ENCODE measurements around the gene MSL3B.
A peak's percentile ranks its signal among the peaks of the same experiment; 100 is the strongest.
"Not testable (repeated sequence)": the region's sequence is repeated elsewhere in the genome, so short reads cannot be mapped to it uniquely, and the experiment has no call there.

MSL3B gene

DNA sequence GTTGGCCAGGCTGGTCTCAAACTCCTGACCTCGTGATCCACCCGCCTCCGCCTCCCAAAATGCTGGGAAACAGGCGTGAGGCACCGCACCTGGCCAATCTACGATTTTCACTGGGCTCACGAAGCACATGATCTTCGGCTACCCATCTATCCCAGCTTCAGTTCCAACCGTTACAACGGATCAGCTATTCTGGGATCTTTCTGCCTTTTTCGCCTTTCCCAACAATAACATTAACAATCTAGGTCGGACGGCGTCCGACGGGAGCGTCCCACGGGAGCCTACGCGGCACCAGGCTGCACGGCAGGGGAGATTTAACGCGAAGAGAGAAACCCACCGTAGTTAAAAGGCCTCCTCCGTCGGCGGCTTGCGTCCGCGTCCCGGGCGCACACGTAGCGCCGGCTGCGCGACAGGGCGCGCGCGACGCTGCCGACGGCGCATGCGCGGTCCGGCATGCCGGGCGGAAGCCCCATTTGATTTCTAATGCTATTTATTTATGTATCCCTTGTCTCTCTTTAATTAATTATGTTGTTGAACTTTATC is at the start of gene MSL3B:
Gene MSL3B, minus strand, starts transcription at position 394 of the 540 bp plus-strand sequence.
- DNase-seq (ENCODE audit: low read depth, low spot score) = peak; percentile 26
- in situ Hi-C loops (cut with HindIII; ENCODE audit: low pct_unique_long_range_greater_than_20kb, low sequenced_read_pairs) = no loop called here

DNA sequence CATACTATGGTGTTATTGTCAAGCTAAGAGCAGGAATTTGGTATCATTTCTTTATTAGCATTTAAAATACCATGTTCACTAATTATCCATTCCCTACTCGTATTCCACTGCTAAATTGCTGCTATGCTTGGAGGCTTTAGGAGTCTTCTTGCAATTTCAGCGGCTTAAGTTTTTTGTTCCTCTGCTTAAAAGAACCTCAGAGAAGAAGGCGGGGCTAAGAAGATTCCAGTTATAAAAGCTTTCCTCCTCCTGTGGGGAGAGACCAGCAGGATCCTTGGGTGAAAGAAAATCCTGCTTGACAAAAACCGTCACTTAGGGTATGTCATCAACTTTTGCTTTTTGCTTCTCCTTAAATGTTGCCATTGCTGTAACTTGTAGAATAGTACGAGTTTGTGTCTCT is 48.9 kb upstream of the MSL3B start, which contains the start of gene TRPM8:
Gene TRPM8, plus strand, starts transcription at position 258 of the 400 bp plus-strand sequence. CDS start 9,165 bp downstream, outside the sequence.
- no peak for DNase-seq (ENCODE audit: low read depth, low spot score)
- in situ Hi-C loops (cut with HindIII; ENCODE audit: low pct_unique_long_range_greater_than_20kb, low sequenced_read_pairs) = no loop called here

GRCh38 chr2:233915128-233915527 is 46.9 kb upstream of the MSL3B start:
- in situ Hi-C loops (cut with HindIII; ENCODE audit: low pct_unique_long_range_greater_than_20kb, low sequenced_read_pairs) = no loop called here
- peak; percentile 24 for DNase-seq (ENCODE audit: low read depth, low spot score)

- in situ Hi-C loops (cut with HindIII; ENCODE audit: low pct_unique_long_range_greater_than_20kb, low sequenced_read_pairs) = no loop called here
- DNase-seq (ENCODE audit: low read depth, low spot score) = peak; percentile 30
Measured at GRCh38 chr2:233912691-233913423, 44.7 kb upstream of the MSL3B start.

DNA sequence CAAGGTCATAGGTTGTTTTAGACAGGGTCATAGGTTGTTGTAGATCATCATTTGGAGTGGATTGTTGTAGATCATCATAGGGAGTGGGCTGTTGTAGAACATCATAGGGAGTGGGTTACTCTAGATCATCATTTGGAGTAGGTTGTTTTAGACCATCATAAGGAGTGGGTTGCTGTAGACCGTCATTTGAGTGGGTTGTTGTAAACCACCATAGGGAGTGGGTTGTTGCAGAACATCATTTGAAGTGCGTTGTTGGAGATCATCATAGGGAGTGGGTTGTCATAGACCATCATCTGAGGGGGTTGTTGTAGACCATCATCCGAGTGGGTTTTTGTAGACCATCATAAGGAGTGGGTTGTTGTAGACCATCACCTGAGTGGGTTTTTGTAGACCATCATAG is 39.4 kb upstream of the MSL3B start:
- in situ Hi-C loops (cut with HindIII; ENCODE audit: low pct_unique_long_range_greater_than_20kb, low sequenced_read_pairs) = no loop called here
- DNase-seq (ENCODE audit: low read depth, low spot score) = no peak

GRCh38 chr2:233905945-233906344 is 37.8 kb upstream of the MSL3B start:
- no peak for DNase-seq (ENCODE audit: low read depth, low spot score)
- in situ Hi-C loops (cut with HindIII; ENCODE audit: low pct_unique_long_range_greater_than_20kb, low sequenced_read_pairs) = no loop called here

DNA sequence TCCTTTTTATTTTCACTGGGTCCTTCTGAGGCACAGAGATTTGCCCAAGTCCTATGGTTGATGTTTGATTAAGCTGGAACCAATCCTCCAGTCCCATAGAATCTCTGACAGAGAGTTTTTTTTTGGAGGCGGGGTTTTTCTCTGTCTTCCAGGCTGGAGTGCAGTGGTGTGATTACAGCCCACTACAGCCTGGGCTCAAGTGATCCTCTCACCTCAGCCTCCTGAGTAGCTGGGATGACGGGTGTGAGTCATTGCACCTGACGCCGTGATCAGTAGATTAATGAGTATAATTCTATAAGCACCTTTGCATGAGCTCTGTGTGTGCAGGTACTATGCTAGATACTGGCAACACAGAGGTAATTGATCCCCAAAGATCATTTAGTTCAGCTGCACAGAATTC is 33.7 kb upstream of the MSL3B start:
- no peak for DNase-seq (ENCODE audit: low read depth, low spot score)
- in situ Hi-C loops (cut with HindIII; ENCODE audit: low pct_unique_long_range_greater_than_20kb, low sequenced_read_pairs) = no loop called here

GRCh38 chr2:233901367-233901766 is 33.2 kb upstream of the MSL3B start:
- in situ Hi-C loops (cut with HindIII; ENCODE audit: low pct_unique_long_range_greater_than_20kb, low sequenced_read_pairs) = no loop called here

GRCh38 chr2:233896253-233896652 is 28.1 kb upstream of the MSL3B start:
- not testable (repeated sequence) for DNase-seq (ENCODE audit: low read depth, low spot score)

More at GRCh38 chr2:233901367-233901766, 33.2 kb upstream of the MSL3B start:
- no peak for DNase-seq (ENCODE audit: low read depth, low spot score)

GRCh38 chr2:233892793-233893192 is 24.6 kb upstream of the MSL3B start:
- no peak for DNase-seq (ENCODE audit: low read depth, low spot score)
- in situ Hi-C loops (cut with HindIII; ENCODE audit: low pct_unique_long_range_greater_than_20kb, low sequenced_read_pairs) = no loop called here

More at GRCh38 chr2:233896253-233896652, 28.1 kb upstream of the MSL3B start:
- in situ Hi-C loops (cut with HindIII; ENCODE audit: low pct_unique_long_range_greater_than_20kb, low sequenced_read_pairs) = not testable (repeated sequence)

GRCh38 chr2:233882353-233882752 is 14.2 kb upstream of the MSL3B start:
- no peak for DNase-seq (ENCODE audit: low read depth, low spot score)
- in situ Hi-C loops (cut with HindIII; ENCODE audit: low pct_unique_long_range_greater_than_20kb, low sequenced_read_pairs) = no loop called here

DNA sequence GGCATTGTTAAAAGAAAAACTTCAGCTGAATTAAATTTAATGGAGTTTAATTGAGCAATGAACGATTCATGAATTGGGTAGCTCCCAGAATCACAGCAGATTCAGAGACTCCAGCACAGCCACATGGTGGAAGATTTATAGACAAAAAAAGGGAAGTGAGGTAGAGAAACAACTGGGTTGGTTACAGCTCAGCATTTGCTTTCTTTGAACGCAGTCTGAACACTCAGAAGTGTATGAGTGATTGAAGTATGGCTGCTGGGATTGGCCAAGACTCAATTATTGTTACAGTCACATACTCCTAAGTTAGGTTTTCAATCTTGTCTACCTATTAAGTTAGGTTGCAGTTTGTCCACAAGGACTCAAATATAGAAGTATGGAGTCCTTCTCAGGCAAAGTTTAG is 3.9 kb upstream of the MSL3B start:
- DNase-seq (ENCODE audit: low read depth, low spot score); in situ Hi-C loops (cut with HindIII; ENCODE audit: low pct_unique_long_range_greater_than_20kb, low sequenced_read_pairs): not testable (repeated sequence)

GRCh38 chr2:233871432-233871831 is 3.2 kb upstream of the MSL3B start:
- in situ Hi-C loops (cut with HindIII; ENCODE audit: low pct_unique_long_range_greater_than_20kb, low sequenced_read_pairs) = no loop called here
- DNase-seq (ENCODE audit: low read depth, low spot score) = no peak

- in situ Hi-C loops (cut with HindIII; ENCODE audit: low pct_unique_long_range_greater_than_20kb, low sequenced_read_pairs) = no loop called here
- no peak for DNase-seq (ENCODE audit: low read depth, low spot score)
Measured at GRCh38 chr2:233866479-233866878, 1.7 kb downstream of the MSL3B start.

- DNase-seq (ENCODE audit: low read depth, low spot score) = no peak
Measured at GRCh38 chr2:233865838-233866237, 2.3 kb downstream of the MSL3B start.

GRCh38 chr2:233862261-233862768 is 5.9 kb downstream of the MSL3B start:
- DNase-seq (ENCODE audit: low read depth, low spot score) = peak; percentile 38
- in situ Hi-C loops (cut with HindIII; ENCODE audit: low pct_unique_long_range_greater_than_20kb, low sequenced_read_pairs) = no loop called here

More at GRCh38 chr2:233865838-233866237, 2.3 kb downstream of the MSL3B start:
- in situ Hi-C loops (cut with HindIII; ENCODE audit: low pct_unique_long_range_greater_than_20kb, low sequenced_read_pairs) = no loop called here

GRCh38 chr2:233858331-233858730 is 9.9 kb downstream of the MSL3B start:
- DNase-seq (ENCODE audit: low read depth, low spot score) = no peak
- in situ Hi-C loops (cut with HindIII; ENCODE audit: low pct_unique_long_range_greater_than_20kb, low sequenced_read_pairs) = no loop called here

- peak; percentile 69 for DNase-seq (ENCODE audit: low read depth, low spot score)
- in situ Hi-C loops (cut with HindIII; ENCODE audit: low pct_unique_long_range_greater_than_20kb, low sequenced_read_pairs) = no loop called here
Measured at GRCh38 chr2:233857511-233858141, 10.6 kb downstream of the MSL3B start.
